IMR-90 (cell line): Measurements from ENCODE around the gene LRSAM1. TPM values are rescaled to one million over a fixed set of nuclear protein-coding genes. Genes with fewer than 3 reads are reported as not detected.

Experiments
- ATAC-seq: fragments of 200-7000 bp; cut with Tn5 transposase; 2 replicates; pipeline ENCODE4 v1.9.1; 2020; ENCODE audit warnings: low read depth, mild to moderate bottlenecking, moderate library complexity
- BruUV-seq: library from RNA; stranded (reverse); fragments of 400-500 nt; replicated peaks from 2 replicates; lab custom pipeline; 2021; lab: Mats Ljungman, UMichigan
- CTCF ChIA-PET: fragments of 300-600 bp; formaldehyde crosslinking; extraction: SDS; loops from one replicate; lab custom pipeline; 2021; ENCODE audit warnings: antibody characterized with exemption; lab: Yijun Ruan, JAX
- POLR2A ChIA-PET: fragments of 300-600 bp; sonication (Branson Sonifier 250); formaldehyde crosslinking; loops from one replicate; lab custom pipeline; 2022; ENCODE audit warnings: antibody characterized with exemption; ENCODE audit not compliant: unreplicated experiment; lab: Charles Lee
- DNase-seq: peaks from one replicate; pipeline ENCODE4 v3.0.0; 2013
- H2AFZ ChIP-seq: replicated peaks from 2 replicates; pipeline ENCODE3; 2013; ENCODE audit warnings: low read length, mild to moderate bottlenecking; ENCODE audit not compliant: poor library complexity
- H2AK5ac ChIP-seq: 2 replicates; pipeline ENCODE4 v1.6.1; 2013; ENCODE audit warnings: low read depth, low read length, inconsistent platforms
- H2AK9ac ChIP-seq: replicated peaks from 2 replicates; pipeline ENCODE3; 2013; ENCODE audit warnings: mild to moderate bottlenecking, low read depth, low read length, moderate library complexity; ENCODE audit not compliant: poor library complexity
- H2BK120ac ChIP-seq: 2 replicates; pipeline ENCODE4 v1.6.1; 2013; ENCODE audit warnings: low read depth, low read length, inconsistent platforms
- H2BK15ac ChIP-seq: 3 replicates; pipeline ENCODE4 v1.6.1; 2013; ENCODE audit warnings: low read depth, low read length, inconsistent platforms
- H2BK20ac ChIP-seq: 2 replicates; pipeline ENCODE4 v1.6.1; 2013; ENCODE audit warnings: low read depth, mild to moderate bottlenecking, inconsistent platforms, low read length, moderate library complexity
- H2BK5ac ChIP-seq: 2 replicates; pipeline ENCODE4 v1.6.1; 2013; ENCODE audit warnings: mild to moderate bottlenecking, low read depth, low read length, inconsistent platforms; ENCODE audit not compliant: poor library complexity, severe bottlenecking
- H3K14ac ChIP-seq: replicated peaks from 2 replicates; pipeline ENCODE4 v1.6.1; 2013; ENCODE audit warnings: low read depth, low read length, inconsistent platforms
- H3K18ac ChIP-seq: 2 replicates; pipeline ENCODE4 v1.6.1; 2013; ENCODE audit warnings: low read depth, low read length, control low read depth
- H3K23ac ChIP-seq: 2 replicates; pipeline ENCODE4 v1.6.1; 2013; ENCODE audit warnings: low read depth, low read length, inconsistent platforms
- H3K27ac ChIP-seq: 2 replicates; pipeline ENCODE4 v1.5.1; 2013; ENCODE audit warnings: mild to moderate bottlenecking, control low read depth, low read length; ENCODE audit not compliant: insufficient read depth
- H3K27me3 ChIP-seq: 2 replicates; pipeline ENCODE4 v1.6.1; 2013; ENCODE audit warnings: low read length; ENCODE audit not compliant: control insufficient read depth, insufficient read depth
- H3K36me3 ChIP-seq: 2 replicates; pipeline ENCODE4 v1.6.1; 2013; ENCODE audit warnings: low read length, mixed read lengths; ENCODE audit not compliant: control insufficient read depth, insufficient read depth
- H3K4ac ChIP-seq: 2 replicates; pipeline ENCODE4 v1.6.1; 2013; ENCODE audit warnings: low read depth, low read length, inconsistent platforms
- H3K4me1 ChIP-seq: 2 replicates; pipeline ENCODE4 v1.6.1; 2013; ENCODE audit warnings: low read length, mixed read lengths; ENCODE audit not compliant: control insufficient read depth, insufficient read depth
- H3K4me2 ChIP-seq: 2 replicates; pipeline ENCODE4 v1.6.1; 2013; ENCODE audit warnings: low read depth, mild to moderate bottlenecking, control low read depth, low read length, moderate library complexity
- H3K4me3 ChIP-seq: 2 replicates; pipeline ENCODE4 v1.5.1; 2013; ENCODE audit warnings: low read depth, mild to moderate bottlenecking, control low read depth, low read length, moderate library complexity; ENCODE audit not compliant: insufficient read depth
- H3K56ac ChIP-seq: 2 replicates; pipeline ENCODE4 v1.6.1; 2013; ENCODE audit warnings: low read length, inconsistent platforms; ENCODE audit not compliant: insufficient read depth; ENCODE audit errors: extremely low read depth
- H3K79me1 ChIP-seq, 2 experiments: 2 replicates each; pipeline ENCODE4 v1.6.1; 2013; ENCODE audit warnings: low read length in 2 of 2, inconsistent platforms in 1 of 2, low read depth in 1 of 2
- H3K9ac ChIP-seq: 2 replicates; pipeline ENCODE4 v1.6.1; 2013; ENCODE audit warnings: low read depth, low read length, control low read depth
- H3K9me1 ChIP-seq: 2 replicates; pipeline ENCODE4 v1.6.1; 2013; ENCODE audit warnings: low read length, inconsistent platforms; ENCODE audit not compliant: insufficient read depth
- H3K9me3 ChIP-seq: 2 replicates; pipeline ENCODE4 v1.6.1; 2013; ENCODE audit warnings: low read length; ENCODE audit not compliant: control insufficient read depth, insufficient read depth
- H4K20me1 ChIP-seq: 2 replicates; pipeline ENCODE4 v1.6.1; 2013; ENCODE audit warnings: low read length, inconsistent platforms; ENCODE audit not compliant: insufficient read depth
- H4K5ac ChIP-seq: 2 replicates; pipeline ENCODE4 v1.6.1; 2013; ENCODE audit warnings: mild to moderate bottlenecking, low read depth, low read length, control low read depth
- H4K8ac ChIP-seq, 2 experiments: 2 replicates each; pipeline ENCODE4 v1.6.1; 2013; ENCODE audit warnings: low read depth in 2 of 2, low read length in 2 of 2, control low read depth in 1 of 2, inconsistent platforms in 1 of 2
- H4K91ac ChIP-seq: 2 replicates; pipeline ENCODE4 v1.6.1; 2013; ENCODE audit warnings: low read depth, low read length, inconsistent platforms; ENCODE audit not compliant: insufficient read depth
- BHLHE40 ChIP-seq: fragments of 150-350 bp; IDR thresholded peaks from 2 replicates; pipeline ENCODE4 v1.6.1; 2016; ENCODE audit warnings: mild to moderate bottlenecking, low read depth, low read length
- CEBPB ChIP-seq: IDR thresholded peaks from 2 replicates; pipeline ENCODE4 v1.6.1; 2012; ENCODE audit warnings: low read depth, low read length, improper control_type of control experiment
- CHD1 ChIP-seq: IDR thresholded peaks from 2 replicates; pipeline ENCODE4 v1.6.1; 2012; ENCODE audit warnings: low read depth, low read length, improper control_type of control experiment
- CTCF ChIP-seq: conservative IDR thresholded peaks from 2 replicates; pipeline ENCODE4 v1.5.1; 2012; ENCODE audit warnings: mild to moderate bottlenecking, low read depth, low read length, improper control_type of control experiment
- ELK1 ChIP-seq: fragments of 150-350 bp; IDR thresholded peaks from 2 replicates; pipeline ENCODE4 v1.6.1; 2016; ENCODE audit warnings: low read depth, mild to moderate bottlenecking, low read length, moderate library complexity, borderline replicate concordance
- FOS ChIP-seq: fragments of 150-350 bp; IDR thresholded peaks from 2 replicates; pipeline ENCODE4 v1.6.1; 2016; ENCODE audit warnings: low read depth, low read length
- MAFK ChIP-seq: IDR thresholded peaks from 2 replicates; pipeline ENCODE4 v1.6.1; 2012; ENCODE audit warnings: low read depth, low read length, improper control_type of control experiment
- MAZ ChIP-seq: IDR thresholded peaks from 2 replicates; pipeline ENCODE4 v1.6.1; 2012; ENCODE audit warnings: low read depth, mild to moderate bottlenecking, low read length, improper control_type of control experiment, moderate library complexity, borderline replicate concordance
- MXI1 ChIP-seq: IDR thresholded peaks from 2 replicates; pipeline ENCODE4 v1.6.1; 2012; ENCODE audit warnings: low read depth, mild to moderate bottlenecking, low read length, moderate library complexity, borderline replicate concordance
- NFE2L2 ChIP-seq: fragments of 150-350 bp; IDR thresholded peaks from 2 replicates; pipeline ENCODE4 v1.6.1; 2016; ENCODE audit warnings: low read depth, mild to moderate bottlenecking, low read length
- POLR2A ChIP-seq: IDR thresholded peaks from 2 replicates; pipeline ENCODE4 v1.6.1; 2012; ENCODE audit warnings: mild to moderate bottlenecking, low read depth, low read length
- RAD21 ChIP-seq: IDR thresholded peaks from 2 replicates; pipeline ENCODE4 v1.6.1; 2012; ENCODE audit warnings: low read length, improper control_type of control experiment
- RCOR1 ChIP-seq: IDR thresholded peaks from 2 replicates; pipeline ENCODE4 v1.6.1; 2012; ENCODE audit warnings: mild to moderate bottlenecking, low read length, improper control_type of control experiment; ENCODE audit not compliant: insufficient replicate concordance
- RFX5 ChIP-seq: IDR thresholded peaks from 2 replicates; pipeline ENCODE4 v1.8.0; 2012; ENCODE audit warnings: low read depth, mild to moderate bottlenecking, low read length, moderate library complexity
- SMC3 ChIP-seq: fragments of 150-350 bp; IDR thresholded peaks from 2 replicates; pipeline ENCODE4 v1.6.1; 2016; ENCODE audit warnings: low read depth, mild to moderate bottlenecking, antibody characterized with exemption, low read length, moderate library complexity
- WGBS, 2 experiments: methylation state at CpG; one replicate each; pipeline versions ENCODE4 v1.1.5 to v1.1.7; 2013; ENCODE audit warnings: missing lambda C conversion rate in 2 of 2; ENCODE audit not compliant: insufficient read length in 1 of 2; ENCODE audit errors: extremely low coverage in 2 of 2; 5-methylcytosine and 5-hydroxymethylcytosine counted together
- dilution Hi-C: fragments of 300-500 bp; cut with HindIII; formaldehyde crosslinking; loops from one replicate; pipeline ENCODE4 v1.14.3; 2018; ENCODE audit warnings: low sequenced_read_pairs; ENCODE audit not compliant: unreplicated experiment
- in situ Hi-C: fragments of 300-500 bp; cut with MboI; formaldehyde crosslinking; loops from 3 replicates; pipeline ENCODE4 v1.14.3; 2019; ENCODE audit warnings: low sequenced_read_pairs, inconsistent platforms, mixed read lengths
- intact Hi-C: fragments of 100-400 bp; cut with micrococcal nuclease; formaldehyde crosslinking; loops from 2 replicates; pipeline ENCODE4 v1.10.0; 2022
- polyA plus RNA-seq, 3 experiments: library from polyadenylated mRNA; depleted of rRNA; stranded (reverse); fragments of >200 nt; gene quantifications; 2 replicates each; pipeline ENCODE4 v1.2.3, GENCODE V29; 2012; ENCODE audit warnings: low replicate concordance in 1 of 3
- total RNA-seq: library from RNA; depleted of rRNA; stranded (reverse); fragments of >200 nt; gene quantifications from 2 replicates; pipeline ENCODE4 v1.2.3, GENCODE V29; 2012
- TF ChIP-seq, protein P1 (sequence below): fragments of 150-350 bp; IDR thresholded peaks from 2 replicates; pipeline ENCODE4 v1.6.1; 2017; ENCODE audit warnings: mild to moderate bottlenecking, antibody characterized with exemption, low read length, low read depth

Gene LRSAM1
- total and polyA plus RNA-seq, 2 of the 4 experiments (the other 2 are of a cell fraction): 3.0 to 9.3 TPM

DNA sequence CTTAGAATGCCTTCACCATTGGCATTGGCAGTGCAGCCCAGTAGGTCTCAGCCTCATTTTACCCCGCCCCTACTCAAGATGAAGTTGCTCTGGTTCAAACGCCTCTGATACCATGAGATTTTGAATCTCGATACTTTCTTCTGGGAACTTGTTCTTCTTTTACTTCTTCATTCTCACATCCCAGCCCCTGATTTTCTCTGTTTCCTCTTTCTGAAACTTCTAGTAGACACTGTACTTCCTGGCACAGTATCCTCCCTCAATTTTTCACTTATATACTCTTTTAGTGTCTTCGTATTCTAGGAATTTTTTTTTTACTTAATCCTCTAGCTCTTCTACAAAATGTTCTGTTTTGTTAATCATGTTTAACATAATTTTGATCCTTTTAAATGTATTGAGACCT, 40.2 kb upstream of the LRSAM1 start:
- H2BK120ac ChIP-seq: no peak overlapping the region
- ChIA-PET CTCF (no interaction called here), POLR2A (no interaction called here)
- no peak overlapping the region for H2AFZ ChIP-seq
- H3K23ac ChIP-seq: no peak overlapping the region
- H3K4ac ChIP-seq: no peak overlapping the region
- DNase-seq: no peak
- dilution Hi-C loops: no loop called here
- intact Hi-C loops: no loop called here
- no peak overlapping the region for H2BK15ac ChIP-seq
- no peak overlapping the region for H3K18ac ChIP-seq
- no peak overlapping the region for H4K8ac ChIP-seq
- no peaks in the 10 kb centered on the region for H3K27me3 ChIP-seq
- in situ Hi-C loops: no loop called here
- peaks cover 6% of the 10 kb centered on the region; the same call in 1 of the 2 replicates for H3K9me1 ChIP-seq
- H3K36me3 ChIP-seq: peaks cover 2% of the 10 kb centered on the region; the same call in 1 of the 2 replicates
- no peaks in the 10 kb centered on the region for H3K4me1 ChIP-seq
- WGBS, 2 experiments: 100% methylated on average over 1 of the region's 4 CpGs; no CpG with 5 or more reads in 1 of the 2 experiments
- no peak overlapping the region for H3K27ac ChIP-seq
- H4K20me1 ChIP-seq: no peaks in the 10 kb centered on the region
- TF ChIP-seq MAZ: no peak
- no peak for TF ChIP-seq POLR2A
- TF ChIP-seq FOS: no peak
- no peak for TF ChIP-seq ELK1
- TF ChIP-seq RAD21: no peak
- TF ChIP-seq NFE2L2: no peak
- TF ChIP-seq BHLHE40: no peak
- TF ChIP-seq CTCF: no peak
- TF ChIP-seq CEBPB: no peak
- TF ChIP-seq, protein P1, sequence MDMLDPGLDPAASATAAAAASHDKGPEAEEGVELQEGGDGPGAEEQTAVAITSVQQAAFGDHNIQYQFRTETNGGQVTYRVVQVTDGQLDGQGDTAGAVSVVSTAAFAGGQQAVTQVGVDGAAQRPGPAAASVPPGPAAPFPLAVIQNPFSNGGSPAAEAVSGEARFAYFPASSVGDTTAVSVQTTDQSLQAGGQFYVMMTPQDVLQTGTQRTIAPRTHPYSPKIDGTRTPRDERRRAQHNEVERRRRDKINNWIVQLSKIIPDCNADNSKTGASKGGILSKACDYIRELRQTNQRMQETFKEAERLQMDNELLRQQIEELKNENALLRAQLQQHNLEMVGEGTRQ: no peak
- TF ChIP-seq MAFK: no peak
- TF ChIP-seq MXI1: no peak
- TF ChIP-seq RCOR1: no peak
- no peak for TF ChIP-seq CHD1
- TF ChIP-seq RFX5: no peak
- no peak for TF ChIP-seq SMC3
- no peak overlapping the region for H2BK20ac ChIP-seq
- no peak for ATAC-seq
- no peak overlapping the region for H2AK9ac ChIP-seq
- no peak overlapping the region for H4K91ac ChIP-seq
- H4K5ac ChIP-seq: no peak overlapping the region
- H3K79me1 ChIP-seq: no peaks in the 10 kb centered on the region
- H2BK5ac ChIP-seq: no peak overlapping the region
- H3K56ac ChIP-seq: no peak overlapping the region
- H3K4me3 ChIP-seq: no peak overlapping the region
- no peaks in the 10 kb centered on the region for H3K9me3 ChIP-seq
- H2AK5ac ChIP-seq: no peak overlapping the region
- H3K9ac ChIP-seq: no peak overlapping the region
- BruUV-seq: no TSS peak
- no peak overlapping the region for H3K14ac ChIP-seq
- no peak overlapping the region for H3K4me2 ChIP-seq
